ENCODE data around the gene SPAG5.
"Not testable (repeated sequence)": the region's sequence is repeated elsewhere in the genome, so short reads cannot be mapped to it uniquely, and the experiment has no call there.

Gene SPAG5

GRCh38 chr17:28610376-28610775 is 11.6 kb upstream of the SPAG5 start:
- DNase-seq (ENCODE audit: extremely low read depth in 1 of 2, low read depth in 1 of 2): no peak

DNA sequence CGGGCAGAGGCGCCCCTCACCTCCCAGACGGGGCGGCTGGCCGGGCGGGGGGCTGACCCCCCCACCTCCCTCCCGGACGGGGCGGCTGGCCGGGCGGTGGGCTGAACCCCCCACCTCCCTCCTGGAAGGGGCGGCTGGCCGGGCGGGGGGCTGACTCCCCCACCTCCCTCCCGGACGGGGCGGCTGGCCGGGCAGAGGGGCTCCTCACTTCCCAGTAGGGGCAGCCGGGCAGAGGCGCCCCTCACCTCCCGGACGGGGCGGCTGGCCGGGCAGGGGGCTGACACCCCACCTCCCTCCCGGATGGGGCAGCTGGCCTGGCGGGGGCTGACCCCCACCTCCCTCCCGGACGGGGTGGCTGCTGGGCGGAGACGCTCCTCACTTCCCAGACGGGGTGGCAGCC is 5.2 kb upstream of the SPAG5 start:
- not testable (repeated sequence) for DNase-seq (ENCODE audit: extremely low read depth in 1 of 2, low read depth in 1 of 2)

- peak in 1 of 2 donors; percentile 59 for DNase-seq (ENCODE audit: extremely low read depth in 1 of 2, low read depth in 1 of 2)
These were observed 723 bp upstream of the SPAG5 start for GRCh38 chr17:28599311-28600184.

DNA sequence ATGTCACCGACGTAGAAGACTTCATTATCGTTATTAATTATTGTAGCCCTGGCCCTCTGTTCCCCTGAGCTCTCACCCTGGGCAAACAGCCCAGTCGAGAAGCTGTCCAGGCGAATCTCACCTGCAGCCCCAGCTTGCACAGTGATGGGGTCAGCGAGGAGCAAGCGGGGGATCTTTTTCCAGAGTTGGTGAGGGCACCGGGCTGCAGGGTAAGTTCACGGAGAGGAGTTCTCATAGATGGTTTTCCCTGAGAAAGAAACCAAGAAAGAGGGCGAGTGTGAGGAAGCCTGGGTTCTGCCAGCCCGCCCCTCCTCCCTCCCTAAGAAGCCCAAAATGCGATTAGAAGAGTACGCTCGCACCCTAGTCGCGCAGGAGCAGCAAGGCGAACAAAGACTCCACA is 436 bp downstream of the SPAG5 start:
- no peak for DNase-seq (ENCODE audit: extremely low read depth in 1 of 2, low read depth in 1 of 2)

DNA sequence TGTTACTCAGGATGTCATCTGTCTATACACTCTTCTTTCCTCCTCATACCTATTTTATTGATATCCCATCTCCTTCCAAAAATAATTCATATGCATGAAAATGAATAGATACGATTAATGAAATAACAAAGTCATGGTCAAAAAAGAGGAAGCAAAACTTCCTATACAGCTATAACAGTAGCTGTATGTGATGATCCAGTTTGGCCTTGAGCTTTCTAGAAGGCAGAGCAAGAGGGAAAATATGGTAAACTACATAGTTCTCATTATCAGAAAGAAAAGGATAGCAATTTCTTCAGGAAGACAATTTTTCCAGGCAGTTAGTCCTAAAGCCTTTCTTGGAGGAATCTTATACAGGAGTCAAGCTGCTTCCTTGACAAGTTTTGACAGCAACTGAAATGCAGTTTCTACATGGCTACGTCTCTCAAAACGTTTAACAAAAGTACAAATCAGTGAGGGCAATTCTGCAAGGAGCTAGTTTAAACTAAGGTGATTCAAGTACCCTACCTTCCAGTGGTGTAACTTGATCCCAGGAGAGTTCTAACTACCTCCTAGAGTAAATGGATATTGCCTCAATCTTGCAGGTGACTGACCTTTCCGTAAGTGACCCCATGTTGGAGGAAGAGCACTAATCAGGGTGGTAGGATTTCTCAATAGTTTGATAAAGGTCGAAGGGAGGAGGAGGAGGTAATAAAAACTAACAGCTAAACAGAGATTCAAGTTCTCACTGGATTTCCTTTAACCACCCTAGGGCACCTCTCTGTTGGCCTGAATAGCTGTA is 1.0 kb downstream of the SPAG5 start:
- DNase-seq (ENCODE audit: extremely low read depth in 1 of 2, low read depth in 1 of 2): no peak

DNA sequence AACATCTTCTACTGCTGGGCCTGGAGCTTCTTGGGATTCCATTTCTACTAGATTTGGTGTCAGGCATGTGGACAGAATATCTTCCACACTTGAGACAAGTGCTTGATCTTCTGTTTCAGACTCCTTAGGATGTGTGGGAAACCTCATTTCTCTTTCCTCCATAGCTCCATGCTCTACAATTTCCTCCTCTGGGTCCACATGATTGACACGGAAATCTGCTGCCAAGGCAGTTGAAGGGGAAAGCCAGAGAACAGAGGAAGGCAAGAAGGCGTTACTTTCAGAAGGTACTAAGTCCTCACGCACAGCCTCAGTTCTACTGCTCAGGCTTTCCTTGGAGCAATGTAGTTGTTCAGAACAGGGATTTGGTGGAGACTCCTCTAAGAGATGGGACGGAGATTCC is 6.6 kb downstream of the SPAG5 start:
- no peak for DNase-seq (ENCODE audit: extremely low read depth in 1 of 2, low read depth in 1 of 2)

DNA sequence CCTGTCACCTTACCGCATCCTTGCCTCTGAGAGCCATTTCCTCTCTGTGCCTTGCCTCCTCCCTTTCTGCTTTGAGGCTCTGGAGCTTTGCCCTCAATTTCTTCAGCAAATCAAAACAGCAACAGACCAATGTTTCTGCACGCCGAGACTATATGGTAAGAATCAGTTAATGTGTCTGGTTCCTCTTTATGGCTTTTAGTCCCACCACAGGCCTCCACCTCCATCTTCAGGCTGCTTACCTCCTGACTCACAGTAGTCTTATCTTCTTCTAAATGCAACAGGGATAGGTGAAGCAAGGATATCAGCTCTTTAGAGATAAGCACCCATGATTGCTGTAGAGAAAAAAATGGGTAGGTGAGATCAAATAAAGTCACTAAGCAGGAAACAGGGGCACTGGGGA is 13.0 kb downstream of the SPAG5 start:
- DNase-seq (ENCODE audit: extremely low read depth in 1 of 2, low read depth in 1 of 2): no peak

DNA sequence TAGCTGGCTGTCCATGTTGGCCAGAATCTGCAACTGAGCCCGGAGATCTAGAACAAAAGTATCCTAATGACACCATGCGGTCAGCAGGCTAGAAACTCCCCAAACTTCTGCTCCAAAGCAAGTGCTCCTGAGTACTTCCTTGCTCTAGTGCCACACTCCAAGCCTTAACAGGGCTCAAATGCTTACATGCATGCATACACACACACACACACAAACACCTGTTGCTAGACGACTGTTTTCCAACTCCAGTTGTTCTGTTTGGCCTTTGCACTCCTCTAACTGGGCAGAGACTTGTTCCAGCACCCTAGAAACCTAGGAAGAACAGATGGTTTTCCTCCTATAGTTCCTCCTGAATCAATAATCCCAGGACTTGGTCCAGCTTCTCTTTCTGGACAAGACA is 14.4 kb downstream of the SPAG5 start:
- no peak for DNase-seq (ENCODE audit: extremely low read depth in 1 of 2, low read depth in 1 of 2)

- DNase-seq (ENCODE audit: extremely low read depth in 1 of 2, low read depth in 1 of 2): no peak
These were observed 16.3 kb downstream of the SPAG5 start for GRCh38 chr17:28582513-28582912.

DNA sequence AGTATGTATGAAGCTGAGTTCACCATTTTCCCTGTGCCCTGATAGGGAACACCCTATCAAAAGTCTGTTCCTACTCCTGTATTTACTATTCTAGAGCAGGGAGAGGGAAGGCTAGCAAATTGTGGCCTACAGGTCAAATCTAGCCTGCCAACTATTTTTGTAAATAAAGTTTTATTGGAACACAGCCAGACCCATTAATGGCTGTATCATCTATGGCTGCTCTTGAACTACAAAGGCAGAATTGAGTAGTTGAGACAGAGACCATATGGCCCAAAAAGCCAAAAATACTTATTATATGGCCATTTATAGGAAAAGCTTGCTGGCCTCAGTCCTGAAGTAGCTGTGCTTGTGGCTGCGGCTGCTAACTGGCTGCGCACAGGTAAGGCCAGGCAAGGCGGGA is 17.9 kb downstream of the SPAG5 start:
- DNase-seq (ENCODE audit: extremely low read depth in 1 of 2, low read depth in 1 of 2): no peak

DNA sequence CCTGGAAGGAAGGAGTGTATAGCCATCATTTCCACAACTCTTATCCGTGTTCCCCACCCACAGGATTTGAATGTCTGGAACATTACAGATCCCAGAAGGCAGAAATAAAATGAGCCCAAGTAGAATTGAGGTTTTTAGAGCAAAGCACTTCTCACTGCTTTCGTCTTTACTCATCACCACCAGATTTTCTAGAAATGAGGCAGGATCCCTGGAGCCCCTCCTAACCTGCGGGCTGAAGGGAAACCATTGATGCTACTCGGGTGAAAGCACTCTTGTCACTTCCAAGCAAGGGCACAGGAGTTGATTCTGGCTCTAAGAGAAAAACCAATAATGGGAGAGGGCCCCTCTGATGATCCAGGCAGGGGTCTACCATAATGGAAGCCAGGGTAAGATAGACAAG is 19.3 kb downstream of the SPAG5 start:
- no peak for DNase-seq (ENCODE audit: extremely low read depth in 1 of 2, low read depth in 1 of 2)

DNA sequence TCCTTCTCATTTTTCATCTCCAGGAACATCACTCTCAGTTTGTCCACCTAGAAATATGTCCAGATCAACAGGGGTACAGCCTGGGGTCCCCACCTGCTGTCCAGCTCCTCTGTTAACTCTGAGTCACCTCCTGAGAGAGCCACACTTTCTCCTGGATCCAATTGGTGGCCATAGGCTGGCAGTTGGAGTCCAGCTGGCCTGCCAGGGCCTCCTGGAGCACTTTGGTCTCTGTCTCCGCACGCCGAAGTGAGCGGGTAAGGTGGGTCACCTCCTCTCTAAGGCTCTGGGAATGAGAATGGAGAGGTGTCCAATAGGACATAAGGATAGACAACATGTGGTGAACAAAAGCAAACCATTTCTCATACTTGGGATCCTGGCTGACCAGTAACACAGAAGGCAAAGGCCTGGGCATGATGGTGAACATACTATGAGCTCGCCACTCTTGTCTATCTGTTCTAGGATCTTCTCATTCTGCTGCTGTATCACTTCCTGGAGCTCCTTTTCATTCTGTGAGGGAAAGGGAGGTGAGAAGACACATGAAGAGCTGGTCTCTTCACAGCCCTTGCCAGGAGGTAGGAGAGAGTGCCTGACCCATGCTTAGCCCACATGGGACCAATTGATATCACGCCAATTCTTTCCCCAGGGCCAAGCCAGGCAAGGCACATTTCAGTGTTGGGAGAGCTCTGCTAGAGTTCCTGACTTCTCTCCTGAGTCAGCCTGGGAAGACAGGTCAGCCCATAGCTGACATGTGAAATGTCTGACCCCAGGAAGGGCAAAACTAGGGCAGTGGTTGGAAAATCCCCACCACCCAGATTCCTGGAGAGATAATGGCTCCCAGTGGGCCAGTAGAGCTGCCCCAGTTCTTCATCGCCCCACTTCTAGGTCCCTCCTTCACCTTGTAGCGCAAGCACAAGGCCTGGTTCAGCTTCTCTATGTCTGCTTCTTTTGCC is 20.3 kb downstream of the SPAG5 start:
- DNase-seq (ENCODE audit: extremely low read depth in 1 of 2, low read depth in 1 of 2): no peak

DNA sequence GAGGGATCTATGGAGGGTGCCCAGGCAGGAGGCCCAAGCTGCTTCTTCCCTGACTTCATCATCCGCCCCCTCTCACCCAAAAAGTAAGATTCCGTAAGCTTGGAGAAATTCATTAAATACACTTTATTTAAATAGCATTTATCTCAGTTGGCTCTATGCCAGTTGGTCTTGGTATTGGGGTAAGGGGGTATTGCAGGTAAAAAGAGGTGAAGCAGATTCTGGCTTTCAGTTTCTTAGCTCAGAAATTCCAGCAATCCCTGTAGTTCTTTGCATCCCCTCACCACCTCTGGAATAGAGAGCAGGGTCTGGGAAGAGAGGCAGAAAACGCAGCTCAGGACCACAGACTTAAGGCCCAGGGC is 21.4 kb downstream of the SPAG5 start:
- no peak for DNase-seq (ENCODE audit: extremely low read depth in 1 of 2, low read depth in 1 of 2)

DNA sequence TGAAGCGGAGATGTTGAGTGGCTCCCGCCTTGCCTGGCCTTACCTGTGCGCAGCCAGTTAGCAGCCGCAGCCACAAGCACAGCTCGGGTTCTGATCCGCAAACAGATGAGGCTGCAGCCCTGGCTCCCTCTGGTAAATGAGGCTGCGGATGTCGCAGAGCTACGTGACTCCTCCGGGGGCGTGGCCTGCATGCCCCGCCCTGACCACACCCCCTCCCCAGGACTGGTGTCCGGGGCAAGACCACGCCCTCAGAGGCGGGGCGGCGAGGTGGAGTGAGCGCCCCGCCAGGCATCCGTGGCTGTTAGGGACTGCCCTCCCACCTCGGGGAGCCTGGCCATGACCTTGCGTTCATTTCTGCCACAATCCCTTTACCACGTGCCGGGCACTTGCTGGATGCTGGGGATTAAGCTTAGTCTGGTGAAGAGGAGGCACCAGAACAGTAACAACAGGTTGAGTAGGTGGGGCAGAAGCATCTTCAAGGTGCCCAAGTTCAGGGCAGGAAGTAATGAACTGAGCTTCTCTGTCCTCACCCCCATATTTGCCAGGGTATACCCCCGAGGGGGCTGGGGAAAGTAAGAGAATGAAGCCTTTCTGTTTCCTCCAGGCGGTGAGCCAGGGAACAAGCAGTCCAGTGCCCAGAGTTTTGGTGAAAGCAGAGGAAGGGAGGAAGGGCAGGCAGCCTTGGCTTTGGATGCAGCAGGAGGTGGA is 21.9 kb downstream of the SPAG5 start, which contains the start of gene ALDOC:
ALDOC (minus strand) TSS at position 138 of the 708 bp plus-strand sequence. CDS start 1,363 bp downstream, outside the sequence.
- peak; percentile 92 to 96 for DNase-seq (ENCODE audit: extremely low read depth in 1 of 2, low read depth in 1 of 2)

DNA sequence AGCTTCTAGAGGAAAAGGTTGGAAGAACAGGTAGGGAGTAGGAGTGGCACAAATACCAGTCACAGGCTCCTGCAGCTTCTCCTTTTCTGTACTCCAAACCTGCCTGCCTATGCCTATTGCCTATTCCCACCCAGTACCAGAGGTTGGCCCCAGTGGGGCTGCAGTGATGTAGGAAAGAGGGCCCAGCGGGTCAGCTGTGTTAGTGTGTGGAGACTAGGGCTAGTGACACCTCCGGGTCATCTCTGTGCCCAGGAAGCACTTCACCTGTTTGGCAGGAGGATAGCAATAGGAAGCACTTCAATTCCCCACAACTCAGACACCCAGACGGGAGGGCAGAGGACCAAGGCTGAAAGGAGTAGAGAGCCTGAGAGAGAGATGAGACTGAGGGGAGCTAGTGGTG is 22.8 kb downstream of the SPAG5 start:
- DNase-seq (ENCODE audit: extremely low read depth in 1 of 2, low read depth in 1 of 2): not testable (repeated sequence)

DNA sequence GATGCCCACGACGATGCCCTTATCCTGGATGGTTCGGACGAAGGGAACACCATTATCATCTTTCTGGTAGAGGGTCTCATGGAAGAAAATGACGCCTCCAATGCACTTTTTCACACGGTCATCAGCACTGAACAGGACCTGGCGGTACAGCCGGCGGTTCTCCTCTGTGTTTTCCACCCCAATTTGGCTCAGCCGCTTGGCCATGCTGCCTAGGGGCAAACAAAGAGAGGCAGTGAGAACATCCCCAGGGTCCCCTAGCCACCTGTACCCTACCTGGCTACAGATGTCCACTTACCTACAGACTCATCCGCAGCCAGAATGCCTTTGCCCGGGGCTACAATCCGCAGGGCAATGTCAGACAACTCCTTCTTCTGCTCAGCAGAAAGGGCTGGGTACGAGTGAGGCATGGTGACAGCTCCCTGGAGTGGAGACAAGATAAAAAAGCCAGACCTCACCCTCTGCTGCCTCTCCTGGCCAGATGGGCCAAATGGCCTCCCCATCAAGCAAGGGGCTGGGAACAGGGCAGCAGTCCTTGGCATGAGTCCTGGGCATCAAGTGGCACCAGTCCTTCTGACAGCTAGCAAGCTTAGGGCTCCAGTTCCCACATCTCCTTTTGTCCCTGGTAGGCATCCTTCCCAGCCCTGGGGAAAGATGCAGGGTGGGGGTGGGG is 23.6 kb downstream of the SPAG5 start:
- no peak for DNase-seq (ENCODE audit: extremely low read depth in 1 of 2, low read depth in 1 of 2)

GRCh38 chr17:28574526-28574925 is 24.3 kb downstream of the SPAG5 start:
- no peak for DNase-seq (ENCODE audit: extremely low read depth in 1 of 2, low read depth in 1 of 2)

DNA sequence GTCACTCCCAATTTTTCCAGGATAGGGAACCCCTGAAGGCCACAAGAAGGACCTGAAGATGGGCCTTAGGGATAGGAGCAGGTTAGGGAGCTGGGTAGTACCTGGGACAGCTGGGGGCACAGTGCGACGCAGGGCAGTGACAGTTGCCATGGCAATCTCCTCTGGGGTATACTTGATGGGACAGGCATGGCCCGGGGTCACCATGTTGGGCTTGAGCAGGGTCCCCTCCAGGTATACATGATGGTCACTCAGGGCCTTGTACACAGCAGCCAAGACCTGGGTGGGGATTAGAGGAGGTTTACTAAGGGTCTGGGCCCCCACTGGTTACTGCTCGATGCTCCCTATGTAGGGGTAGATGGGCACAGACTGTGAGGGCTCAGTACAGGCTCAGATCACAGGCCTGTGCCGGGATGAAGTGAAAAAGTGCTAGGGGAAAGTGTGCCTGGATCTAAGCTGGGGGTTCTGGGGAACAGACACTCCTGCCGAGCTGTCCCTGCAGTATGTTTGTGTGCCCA is 24.8 kb downstream of the SPAG5 start:
- DNase-seq (ENCODE audit: extremely low read depth in 1 of 2, low read depth in 1 of 2): no peak

GRCh38 chr17:28573521-28573920 is 25.3 kb downstream of the SPAG5 start:
- no peak for DNase-seq (ENCODE audit: extremely low read depth in 1 of 2, low read depth in 1 of 2)

DNA sequence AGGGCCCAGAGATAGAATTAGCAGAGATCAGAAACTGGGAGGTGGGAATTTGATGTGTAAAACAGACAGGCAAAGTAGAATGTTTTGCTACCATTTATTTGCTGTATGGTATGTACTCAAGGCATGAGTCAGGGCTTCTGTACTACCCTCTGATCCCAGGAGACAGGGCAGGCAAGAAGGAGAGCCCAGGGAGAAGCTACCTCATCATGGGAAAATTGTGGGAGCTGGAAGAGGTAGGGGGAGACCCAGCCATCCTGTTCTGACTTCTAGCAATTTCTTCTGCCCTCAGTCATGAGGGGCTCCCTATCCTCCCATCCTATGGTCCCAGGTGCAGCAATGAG is 25.8 kb downstream of the SPAG5 start:
- no peak for DNase-seq (ENCODE audit: extremely low read depth in 1 of 2, low read depth in 1 of 2)

All from stimulated activated CD8-positive, alpha-beta memory T cell treated with anti-CD3 and anti-CD28 coated beads, Interleukin-7, amount 100 ng/mL, for 48 hours (primary cell).